ENCODE results near the gene NHERF2. TPM values are rescaled to one million over a fixed set of nuclear protein-coding genes. Genes with fewer than 3 reads are reported as not detected.
A peak's percentile ranks its signal among the peaks of the same experiment; 100 is the strongest.

NHERF2 gene
- total and polyA plus RNA-seq, 9 of the 15 experiments (the other 6 are each of a cell fraction or from before 2014, with no cell fraction given) = 0.15 to 42.0 (median 12.5) TPM

GRCh38 chr16:1992704-1993317 lies 33.9 kb upstream of the NHERF2 start (continued):
- no peak for TF ChIP-seq DDX20 (tag; IDR thresholded peaks at IDR 0.05; ENCODE audit: low read depth)
- TF ChIP-seq, protein P1, sequence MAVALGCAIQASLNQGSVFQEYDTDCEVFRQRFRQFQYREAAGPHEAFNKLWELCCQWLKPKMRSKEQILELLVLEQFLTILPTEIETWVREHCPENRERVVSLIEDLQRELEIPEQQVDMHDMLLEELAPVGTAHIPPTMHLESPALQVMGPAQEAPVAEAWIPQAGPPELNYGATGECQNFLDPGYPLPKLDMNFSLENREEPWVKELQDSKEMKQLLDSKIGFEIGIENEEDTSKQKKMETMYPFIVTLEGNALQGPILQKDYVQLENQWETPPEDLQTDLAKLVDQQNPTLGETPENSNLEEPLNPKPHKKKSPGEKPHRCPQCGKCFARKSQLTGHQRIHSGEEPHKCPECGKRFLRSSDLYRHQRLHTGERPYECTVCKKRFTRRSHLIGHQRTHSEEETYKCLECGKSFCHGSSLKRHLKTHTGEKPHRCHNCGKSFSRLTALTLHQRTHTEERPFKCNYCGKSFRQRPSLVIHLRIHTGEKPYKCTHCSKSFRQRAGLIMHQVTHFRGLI (CRISPR knock-in tag; IDR thresholded peaks at IDR 0.05) = no peak
- TF ChIP-seq BMI1 (IDR thresholded peaks at IDR 0.05; ENCODE audit: low read length) = no peak
- TF ChIP-seq MAFF (IDR thresholded peaks at IDR 0.05; ENCODE audit: low read length) = no peak
- no peak for TF ChIP-seq MGA (IDR thresholded peaks at IDR 0.05)
- TF ChIP-seq SPI1 (IDR thresholded peaks at IDR 0.05; ENCODE audit: borderline replicate concordance, low read depth, low read length) = no peak
- TF ChIP-seq KLF6 (CRISPR knock-in tag; IDR thresholded peaks at IDR 0.05; ENCODE audit: borderline replicate concordance) = no peak
- TF ChIP-seq SP2 (IDR thresholded peaks at IDR 0.05; ENCODE audit: extremely low read depth, low read depth, low read length, poor library complexity, severe bottlenecking) = no peak
- TF ChIP-seq ZBTB33 (CRISPR knock-in tag; IDR thresholded peaks at IDR 0.05) = 0 out of 2 replicates have a peak, but pooled peaks have one; percentile 11
- no peak for TF ChIP-seq DMBX1 (CRISPR knock-in tag; IDR thresholded peaks at IDR 0.05; ENCODE audit: borderline replicate concordance)
- TF ChIP-seq ZNF3 (CRISPR knock-in tag; IDR thresholded peaks at IDR 0.05) = no peak

Data from K562 (cell line).